HepG2 (cell line): Measurements from ENCODE around the gene UROS. TPM values are rescaled to one million over a fixed set of nuclear protein-coding genes. Genes with fewer than 3 reads are reported as not detected.

Experiments
- IKZF1 ChIP-seq: fragments of 450-650 bp; IDR thresholded peaks from 2 replicates; pipeline ENCODE4 v1.7.1; 2016
- KDM1A ChIP-seq: IDR thresholded peaks from 2 replicates; pipeline ENCODE4 v1.6.1; 2016; ENCODE audit warnings: missing compliant biosample characterization
- POLR2G ChIP-seq: fragments of 200-400 bp; formaldehyde crosslinking; IDR thresholded peaks from 2 replicates; pipeline ENCODE4 v1.6.1; 2018; ENCODE audit warnings: mild to moderate bottlenecking, low read depth, low read length, moderate library complexity
- SOX6 ChIP-seq, 2 experiments: fragments of 450-650 bp in 1 of 2; sonication (generic) in 1 of 2; formaldehyde crosslinking in 1 of 2; IDR thresholded peaks; 2 replicates each; pipeline versions ENCODE4 v1.4.0 to v1.6.1; 2017 to 2020; ENCODE audit warnings: antibody characterized with exemption in 1 of 2, mild to moderate bottlenecking in 1 of 2, missing genetic modification reagents in 1 of 2
- TBX3 ChIP-seq: fragments of 450-650 bp; IDR thresholded peaks from 2 replicates; pipeline ENCODE4 v1.6.1; 2017; ENCODE audit warnings: antibody characterized with exemption, mild to moderate bottlenecking, inconsistent platforms, borderline replicate concordance
- TCF7 ChIP-seq: sonication (generic); IDR thresholded peaks from 2 replicates; pipeline ENCODE4 v1.6.1; 2016; ENCODE audit warnings: antibody characterized with exemption, low read depth
- ZFP36L1 ChIP-seq: sonication (generic); formaldehyde crosslinking; IDR thresholded peaks from 2 replicates; pipeline ENCODE4 v1.8.0; 2022; ENCODE audit warnings: mild to moderate bottlenecking, missing genetic modification reagents, moderate library complexity
- ZNF296 ChIP-seq: sonication (generic); formaldehyde crosslinking; conservative IDR thresholded peaks from 2 replicates; pipeline ENCODE4 v1.5.0; 2020; ENCODE audit warnings: mild to moderate bottlenecking, missing genetic modification reagents
- ZNF382 ChIP-seq: sonication (generic); formaldehyde crosslinking; IDR thresholded peaks from 2 replicates; pipeline ENCODE4 v1.5.0; 2020; ENCODE audit warnings: missing genetic modification reagents, mild to moderate bottlenecking, borderline replicate concordance
- ZNF530 ChIP-seq: sonication (generic); formaldehyde crosslinking; IDR thresholded peaks from 2 replicates; pipeline ENCODE4 v1.5.0; 2020; ENCODE audit warnings: low read depth, mild to moderate bottlenecking, missing genetic modification reagents
- polyA plus RNA-seq, 8 experiments: library from polyadenylated mRNA; depleted of rRNA in 3 of 8; stranded (reverse) in 7 of 8; unstranded in 1 of 8; fragments of >200 nt; fragmentation: Illumina TruSeq in 4 of 8; extraction: Trizol in 4 of 8; gene quantifications; 2 replicates each; pipeline versions ENCODE4 v1.2.1 to v1.2.3, GENCODE V29; 2011 to 2016; ENCODE audit warnings: low read depth in 4 of 8, missing spikeins in 1 of 8, mixed read lengths in 1 of 8; ENCODE audit not compliant: insufficient read depth in 1 of 8
- total RNA-seq, 5 experiments: library from RNA; depleted of rRNA; stranded (reverse); fragments of >200 nt; fragmentation: Illumina TruSeq; extraction: Trizol; gene quantifications; 2 replicates each; pipeline ENCODE4 v1.2.3, GENCODE V29; 2016; ENCODE audit warnings: low read depth in 1 of 5
- TF ChIP-seq, protein P1 (sequence below): sonication (generic); formaldehyde crosslinking; IDR thresholded peaks from 2 replicates; pipeline ENCODE4 v1.4.0; 2020; ENCODE audit warnings: mild to moderate bottlenecking, missing genetic modification reagents
- TF ChIP-seq, protein P2 (sequence below): sonication (generic); formaldehyde crosslinking; IDR thresholded peaks from 2 replicates; pipeline ENCODE4 v1.4.0; 2020; ENCODE audit warnings: mild to moderate bottlenecking, missing genetic modification reagents
- TF ChIP-seq, protein P3 (sequence below): IDR thresholded peaks from 2 replicates; pipeline ENCODE4 v1.6.1; 2016; ENCODE audit warnings: missing genetic modification reagents, missing compliant biosample characterization
- TF ChIP-seq, protein P4 (sequence below): sonication (generic); formaldehyde crosslinking; IDR thresholded peaks from 2 replicates; pipeline ENCODE4 v1.9.0; 2021; ENCODE audit warnings: missing genetic modification reagents, mild to moderate bottlenecking, borderline replicate concordance
- TF ChIP-seq, protein P5 (sequence below): sonication (generic); formaldehyde crosslinking; IDR thresholded peaks from 2 replicates; pipeline ENCODE4 v1.8.1; 2022; ENCODE audit warnings: low read depth, mild to moderate bottlenecking, missing genetic modification reagents

UROS gene
- total and polyA plus RNA-seq, 2 of the 13 experiments (the other 11 are each of a cell fraction or from before 2014, with no cell fraction given), result 14.8 to 49.9 TPM

DNA sequence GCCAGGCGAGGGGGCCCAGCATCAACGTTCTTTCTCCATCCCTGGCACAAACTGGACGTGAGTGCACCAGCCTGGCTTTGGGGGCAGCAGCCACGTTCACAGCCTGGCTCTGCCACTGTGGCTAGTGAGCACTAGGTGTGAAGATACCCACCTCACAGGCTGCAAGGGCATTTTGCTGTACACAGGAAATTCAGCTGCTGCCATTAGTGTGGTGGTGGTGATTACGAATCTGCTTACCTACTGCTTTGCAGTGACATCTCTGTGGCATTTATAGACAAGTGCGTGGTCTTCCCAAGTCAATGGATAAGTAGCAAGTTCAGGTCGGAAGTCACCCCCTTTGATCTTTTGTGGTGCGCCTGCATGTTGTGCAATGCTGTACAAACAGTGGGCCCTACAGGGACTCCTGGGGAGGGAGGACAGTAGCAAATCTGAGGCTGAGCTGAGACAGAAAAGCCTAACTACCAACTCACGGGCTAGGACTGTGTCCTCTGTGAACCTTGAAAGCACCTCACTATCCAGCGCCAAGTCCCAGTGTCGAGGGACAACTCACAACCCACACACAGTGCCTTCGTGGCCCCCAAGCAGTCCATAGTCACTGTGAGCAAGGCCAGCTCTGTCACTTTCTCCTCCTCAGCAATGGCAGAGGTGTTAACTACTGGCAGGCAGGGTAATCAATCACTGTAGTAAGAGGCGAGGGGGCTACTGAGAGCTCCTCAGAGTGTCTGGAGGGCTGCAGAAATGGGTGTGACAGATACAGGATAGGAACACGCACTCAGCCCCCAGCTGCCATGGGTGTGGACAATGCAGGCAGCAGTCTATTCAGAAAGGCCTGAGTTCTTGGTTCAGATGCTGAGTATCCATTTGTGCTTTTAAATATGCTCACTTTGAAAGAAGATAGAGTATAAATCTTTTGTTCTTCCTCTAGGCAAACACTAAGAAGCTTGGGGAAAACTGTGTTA lies 30.4 kb downstream of the UROS start (continued):
- TF ChIP-seq, protein P1, sequence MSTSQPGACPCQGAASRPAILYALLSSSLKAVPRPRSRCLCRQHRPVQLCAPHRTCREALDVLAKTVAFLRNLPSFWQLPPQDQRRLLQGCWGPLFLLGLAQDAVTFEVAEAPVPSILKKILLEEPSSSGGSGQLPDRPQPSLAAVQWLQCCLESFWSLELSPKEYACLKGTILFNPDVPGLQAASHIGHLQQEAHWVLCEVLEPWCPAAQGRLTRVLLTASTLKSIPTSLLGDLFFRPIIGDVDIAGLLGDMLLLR (CRISPR knock-in tag), result no peak
- TF ChIP-seq, protein P2, sequence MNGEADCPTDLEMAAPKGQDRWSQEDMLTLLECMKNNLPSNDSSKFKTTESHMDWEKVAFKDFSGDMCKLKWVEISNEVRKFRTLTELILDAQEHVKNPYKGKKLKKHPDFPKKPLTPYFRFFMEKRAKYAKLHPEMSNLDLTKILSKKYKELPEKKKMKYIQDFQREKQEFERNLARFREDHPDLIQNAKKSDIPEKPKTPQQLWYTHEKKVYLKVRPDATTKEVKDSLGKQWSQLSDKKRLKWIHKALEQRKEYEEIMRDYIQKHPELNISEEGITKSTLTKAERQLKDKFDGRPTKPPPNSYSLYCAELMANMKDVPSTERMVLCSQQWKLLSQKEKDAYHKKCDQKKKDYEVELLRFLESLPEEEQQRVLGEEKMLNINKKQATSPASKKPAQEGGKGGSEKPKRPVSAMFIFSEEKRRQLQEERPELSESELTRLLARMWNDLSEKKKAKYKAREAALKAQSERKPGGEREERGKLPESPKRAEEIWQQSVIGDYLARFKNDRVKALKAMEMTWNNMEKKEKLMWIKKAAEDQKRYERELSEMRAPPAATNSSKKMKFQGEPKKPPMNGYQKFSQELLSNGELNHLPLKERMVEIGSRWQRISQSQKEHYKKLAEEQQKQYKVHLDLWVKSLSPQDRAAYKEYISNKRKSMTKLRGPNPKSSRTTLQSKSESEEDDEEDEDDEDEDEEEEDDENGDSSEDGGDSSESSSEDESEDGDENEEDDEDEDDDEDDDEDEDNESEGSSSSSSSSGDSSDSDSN (CRISPR knock-in tag), result peak; percentile 67
- TF ChIP-seq POLR2G, result no peak
- TF ChIP-seq IKZF1, result no peak
- TF ChIP-seq ZNF530 (CRISPR knock-in tag), result no peak
- no peak for TF ChIP-seq TBX3
- TF ChIP-seq ZNF296 (CRISPR knock-in tag), result no peak
- TF ChIP-seq, protein P3, sequence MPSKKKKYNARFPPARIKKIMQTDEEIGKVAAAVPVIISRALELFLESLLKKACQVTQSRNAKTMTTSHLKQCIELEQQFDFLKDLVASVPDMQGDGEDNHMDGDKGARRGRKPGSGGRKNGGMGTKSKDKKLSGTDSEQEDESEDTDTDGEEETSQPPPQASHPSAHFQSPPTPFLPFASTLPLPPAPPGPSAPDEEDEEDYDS (CRISPR knock-in tag), result 0 out of 2 replicates have a peak, but pooled peaks have one; percentile 35
- no peak for TF ChIP-seq SOX6 (IDR thresholded peaks at IDR 0.05)
- TF ChIP-seq SOX6 (CRISPR knock-in tag; IDR thresholded peaks at IDR 0.05), result peak; percentile 97
- peak; percentile 74; the same call in 1 of the 2 replicates for TF ChIP-seq ZFP36L1 (CRISPR knock-in tag)
- TF ChIP-seq, protein P4, sequence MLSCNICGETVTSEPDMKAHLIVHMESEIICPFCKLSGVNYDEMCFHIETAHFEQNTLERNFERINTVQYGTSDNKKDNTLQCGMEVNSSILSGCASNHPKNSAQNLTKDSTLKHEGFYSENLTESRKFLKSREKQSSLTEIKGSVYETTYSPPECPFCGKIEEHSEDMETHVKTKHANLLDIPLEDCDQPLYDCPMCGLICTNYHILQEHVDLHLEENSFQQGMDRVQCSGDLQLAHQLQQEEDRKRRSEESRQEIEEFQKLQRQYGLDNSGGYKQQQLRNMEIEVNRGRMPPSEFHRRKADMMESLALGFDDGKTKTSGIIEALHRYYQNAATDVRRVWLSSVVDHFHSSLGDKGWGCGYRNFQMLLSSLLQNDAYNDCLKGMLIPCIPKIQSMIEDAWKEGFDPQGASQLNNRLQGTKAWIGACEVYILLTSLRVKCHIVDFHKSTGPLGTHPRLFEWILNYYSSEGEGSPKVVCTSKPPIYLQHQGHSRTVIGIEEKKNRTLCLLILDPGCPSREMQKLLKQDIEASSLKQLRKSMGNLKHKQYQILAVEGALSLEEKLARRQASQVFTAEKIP (CRISPR knock-in tag), result no peak
- TF ChIP-seq KDM1A (CRISPR knock-in tag), result peak; percentile 76; the same call in 1 of the 2 replicates
- no peak for TF ChIP-seq ZNF382 (CRISPR knock-in tag)
- TF ChIP-seq, protein P5, sequence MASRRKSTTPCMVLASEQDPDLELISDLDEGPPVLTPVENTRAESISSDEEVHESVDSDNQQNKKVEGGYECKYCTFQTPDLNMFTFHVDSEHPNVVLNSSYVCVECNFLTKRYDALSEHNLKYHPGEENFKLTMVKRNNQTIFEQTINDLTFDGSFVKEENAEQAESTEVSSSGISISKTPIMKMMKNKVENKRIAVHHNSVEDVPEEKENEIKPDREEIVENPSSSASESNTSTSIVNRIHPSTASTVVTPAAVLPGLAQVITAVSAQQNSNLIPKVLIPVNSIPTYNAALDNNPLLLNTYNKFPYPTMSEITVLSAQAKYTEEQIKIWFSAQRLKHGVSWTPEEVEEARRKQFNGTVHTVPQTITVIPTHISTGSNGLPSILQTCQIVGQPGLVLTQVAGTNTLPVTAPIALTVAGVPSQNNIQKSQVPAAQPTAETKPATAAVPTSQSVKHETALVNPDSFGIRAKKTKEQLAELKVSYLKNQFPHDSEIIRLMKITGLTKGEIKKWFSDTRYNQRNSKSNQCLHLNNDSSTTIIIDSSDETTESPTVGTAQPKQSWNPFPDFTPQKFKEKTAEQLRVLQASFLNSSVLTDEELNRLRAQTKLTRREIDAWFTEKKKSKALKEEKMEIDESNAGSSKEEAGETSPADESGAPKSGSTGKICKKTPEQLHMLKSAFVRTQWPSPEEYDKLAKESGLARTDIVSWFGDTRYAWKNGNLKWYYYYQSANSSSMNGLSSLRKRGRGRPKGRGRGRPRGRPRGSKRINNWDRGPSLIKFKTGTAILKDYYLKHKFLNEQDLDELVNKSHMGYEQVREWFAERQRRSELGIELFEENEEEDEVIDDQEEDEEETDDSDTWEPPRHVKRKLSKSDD (CRISPR knock-in tag), result peak; percentile 89
- TF ChIP-seq TCF7, result peak; percentile 98
